ENCODE measurements around the gene FUBP3. TPM values are rescaled to one million over a fixed set of nuclear protein-coding genes. Genes with fewer than 3 reads are reported as not detected.

FUBP3 gene
- polyA plus RNA-seq, 1 of the 3 experiments (the other 2 are of a cell fraction): 55.1 TPM

DNA sequence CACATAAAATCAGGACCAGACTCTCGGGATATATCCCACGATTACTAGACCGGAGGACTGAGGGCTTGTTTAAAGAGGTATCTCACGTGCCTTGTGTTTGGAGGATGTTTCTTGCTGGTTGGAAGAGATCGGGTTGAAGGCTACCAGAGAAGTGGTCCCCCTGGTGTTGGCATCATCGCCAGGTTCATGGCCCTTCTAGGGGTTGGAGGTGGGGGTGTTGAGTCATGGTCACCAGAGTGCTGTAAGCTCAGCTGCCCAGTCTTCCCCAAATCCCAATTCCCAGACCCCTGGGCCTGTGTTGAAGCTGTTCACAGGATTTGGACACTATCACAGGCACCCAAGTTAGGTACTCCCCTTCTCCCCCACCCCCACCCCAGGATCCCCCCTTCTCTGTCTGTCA lies 55.9 kb downstream of the FUBP3 start:
- DNase-seq: no peak
- peaks cover 7 to 86% of the 10 kb centered on the region in 2 experiments for H3K36me3 ChIP-seq (replicated peaks in 1 of 2; ENCODE audit: control insufficient read depth in 1 of 2, insufficient read depth in 2 of 2, low read length in 1 of 2)
- no peak overlapping the region for H3K27ac ChIP-seq (ENCODE audit: low read depth in 2 of 2, low read length in 1 of 2)
- POLR2A ChIA-PET: no interaction called here
- no peaks in the 10 kb centered on the region for H3K79me2 ChIP-seq (ENCODE audit: insufficient read depth)
- no peak overlapping the region for H2AFZ ChIP-seq (ENCODE audit: low read depth)
- H4K20me1 ChIP-seq (ENCODE audit: insufficient read depth): no peaks in the 10 kb centered on the region
- H3K9ac ChIP-seq: no peak overlapping the region
- no peak overlapping the region for H3K4me3 ChIP-seq (ENCODE audit: low read depth in 2 of 2, low read length in 1 of 2)
- no peaks in the 10 kb centered on the region for H3K9me3 ChIP-seq
- no peak for TF ChIP-seq NRF1 (IDR thresholded peaks at IDR 0.05; ENCODE audit: low read depth, low read length)
- TF ChIP-seq, protein P1, sequence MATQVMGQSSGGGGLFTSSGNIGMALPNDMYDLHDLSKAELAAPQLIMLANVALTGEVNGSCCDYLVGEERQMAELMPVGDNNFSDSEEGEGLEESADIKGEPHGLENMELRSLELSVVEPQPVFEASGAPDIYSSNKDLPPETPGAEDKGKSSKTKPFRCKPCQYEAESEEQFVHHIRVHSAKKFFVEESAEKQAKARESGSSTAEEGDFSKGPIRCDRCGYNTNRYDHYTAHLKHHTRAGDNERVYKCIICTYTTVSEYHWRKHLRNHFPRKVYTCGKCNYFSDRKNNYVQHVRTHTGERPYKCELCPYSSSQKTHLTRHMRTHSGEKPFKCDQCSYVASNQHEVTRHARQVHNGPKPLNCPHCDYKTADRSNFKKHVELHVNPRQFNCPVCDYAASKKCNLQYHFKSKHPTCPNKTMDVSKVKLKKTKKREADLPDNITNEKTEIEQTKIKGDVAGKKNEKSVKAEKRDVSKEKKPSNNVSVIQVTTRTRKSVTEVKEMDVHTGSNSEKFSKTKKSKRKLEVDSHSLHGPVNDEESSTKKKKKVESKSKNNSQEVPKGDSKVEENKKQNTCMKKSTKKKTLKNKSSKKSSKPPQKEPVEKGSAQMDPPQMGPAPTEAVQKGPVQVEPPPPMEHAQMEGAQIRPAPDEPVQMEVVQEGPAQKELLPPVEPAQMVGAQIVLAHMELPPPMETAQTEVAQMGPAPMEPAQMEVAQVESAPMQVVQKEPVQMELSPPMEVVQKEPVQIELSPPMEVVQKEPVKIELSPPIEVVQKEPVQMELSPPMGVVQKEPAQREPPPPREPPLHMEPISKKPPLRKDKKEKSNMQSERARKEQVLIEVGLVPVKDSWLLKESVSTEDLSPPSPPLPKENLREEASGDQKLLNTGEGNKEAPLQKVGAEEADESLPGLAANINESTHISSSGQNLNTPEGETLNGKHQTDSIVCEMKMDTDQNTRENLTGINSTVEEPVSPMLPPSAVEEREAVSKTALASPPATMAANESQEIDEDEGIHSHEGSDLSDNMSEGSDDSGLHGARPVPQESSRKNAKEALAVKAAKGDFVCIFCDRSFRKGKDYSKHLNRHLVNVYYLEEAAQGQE (IDR thresholded peaks at IDR 0.05; ENCODE audit: low read depth, low read length): no peak
- TF ChIP-seq JUND (IDR thresholded peaks at IDR 0.05): no peak
- no peak for TF ChIP-seq MXI1 (IDR thresholded peaks at IDR 0.05; ENCODE audit: low read depth, low read length)
- TF ChIP-seq, protein P2, sequence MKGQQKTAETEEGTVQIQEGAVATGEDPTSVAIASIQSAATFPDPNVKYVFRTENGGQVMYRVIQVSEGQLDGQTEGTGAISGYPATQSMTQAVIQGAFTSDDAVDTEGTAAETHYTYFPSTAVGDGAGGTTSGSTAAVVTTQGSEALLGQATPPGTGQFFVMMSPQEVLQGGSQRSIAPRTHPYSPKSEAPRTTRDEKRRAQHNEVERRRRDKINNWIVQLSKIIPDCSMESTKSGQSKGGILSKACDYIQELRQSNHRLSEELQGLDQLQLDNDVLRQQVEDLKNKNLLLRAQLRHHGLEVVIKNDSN (IDR thresholded peaks at IDR 0.05; ENCODE audit: borderline replicate concordance, low read depth): no peak
- TF ChIP-seq MEF2A (IDR thresholded peaks at IDR 0.05; ENCODE audit: borderline replicate concordance, low read depth): no peak
- TF ChIP-seq, protein P3, sequence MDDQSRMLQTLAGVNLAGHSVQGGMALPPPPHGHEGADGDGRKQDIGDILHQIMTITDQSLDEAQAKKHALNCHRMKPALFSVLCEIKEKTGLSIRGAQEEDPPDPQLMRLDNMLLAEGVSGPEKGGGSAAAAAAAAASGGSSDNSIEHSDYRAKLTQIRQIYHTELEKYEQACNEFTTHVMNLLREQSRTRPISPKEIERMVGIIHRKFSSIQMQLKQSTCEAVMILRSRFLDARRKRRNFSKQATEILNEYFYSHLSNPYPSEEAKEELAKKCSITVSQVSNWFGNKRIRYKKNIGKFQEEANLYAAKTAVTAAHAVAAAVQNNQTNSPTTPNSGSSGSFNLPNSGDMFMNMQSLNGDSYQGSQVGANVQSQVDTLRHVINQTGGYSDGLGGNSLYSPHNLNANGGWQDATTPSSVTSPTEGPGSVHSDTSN (IDR thresholded peaks at IDR 0.05): no peak
- no peak for TF ChIP-seq GATA2 (CRISPR knock-in tag; IDR thresholded peaks at IDR 0.05)
- TF ChIP-seq, protein P4, sequence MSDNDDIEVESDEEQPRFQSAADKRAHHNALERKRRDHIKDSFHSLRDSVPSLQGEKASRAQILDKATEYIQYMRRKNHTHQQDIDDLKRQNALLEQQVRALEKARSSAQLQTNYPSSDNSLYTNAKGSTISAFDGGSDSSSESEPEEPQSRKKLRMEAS (IDR thresholded peaks at IDR 0.05; ENCODE audit: low read depth): no peak
- TF ChIP-seq RAD21 (IDR thresholded peaks at IDR 0.05; ENCODE audit: low read length): no peak
- TF ChIP-seq FOXJ3 (CRISPR knock-in tag; IDR thresholded peaks at IDR 0.05): no peak
- no peaks in the 10 kb centered on the region for H3K4me1 ChIP-seq (ENCODE audit: control insufficient read depth in 1 of 2, insufficient read depth in 2 of 2, low read depth in 1 of 2, low read length in 1 of 2)
- no peaks in the 10 kb centered on the region for H3K27me3 ChIP-seq (ENCODE audit: insufficient read depth)
- 96% methylated on average over 6 of the region's 6 CpGs for WGBS (ENCODE audit: low lambda C conversion rate)
- H3K4me2 ChIP-seq: no peak overlapping the region
- no peaks in the 10 kb centered on the region for H3K9me2 ChIP-seq
- CTCF ChIA-PET: interaction anchor here (1.3 to 3.2 kb wide), 2 partner anchors 47 to 175 kb away, joined by 5 to 8 read pairs; no protein-coding TSS in a partner anchor
- no peaks in the 10 kb centered on the region for H3F3A ChIP-seq (replicated peaks; ENCODE audit: insufficient read depth)
